Measurements from ENCODE around the gene RPAP3. TPM values are rescaled to one million over a fixed set of nuclear protein-coding genes. Genes with fewer than 3 reads are reported as not detected.

Gene RPAP3
- total RNA-seq, 1 experiment from 2014 or later: 22.5 TPM

GRCh38 chr12:47721431-47721973, 15.7 kb upstream of the RPAP3 start:
- Mint-ChIP-seq H3K4me1 (ENCODE audit: insufficient read depth, unreplicated experiment) (no peaks in the 10 kb centered on the region), H3K9me3 (ENCODE audit: unreplicated experiment) (no peaks in the 10 kb centered on the region), H3K27ac (ENCODE audit: low read depth, unreplicated experiment) (no peak overlapping the region), H3K36me3 (ENCODE audit: insufficient read depth, unreplicated experiment) (peaks cover 6% of the 10 kb centered on the region), H3K4me3 (ENCODE audit: unreplicated experiment) (no peak overlapping the region), H3K27me3 (ENCODE audit: insufficient read depth, unreplicated experiment) (no peaks in the 10 kb centered on the region)
- BruUV-seq (replicated peaks): no TSS peak
- intact Hi-C loops (cut with micrococcal nuclease): no loop called here
- no peak for DNase-seq (ENCODE audit: unreplicated experiment)
- TF ChIP-seq, protein P1, sequence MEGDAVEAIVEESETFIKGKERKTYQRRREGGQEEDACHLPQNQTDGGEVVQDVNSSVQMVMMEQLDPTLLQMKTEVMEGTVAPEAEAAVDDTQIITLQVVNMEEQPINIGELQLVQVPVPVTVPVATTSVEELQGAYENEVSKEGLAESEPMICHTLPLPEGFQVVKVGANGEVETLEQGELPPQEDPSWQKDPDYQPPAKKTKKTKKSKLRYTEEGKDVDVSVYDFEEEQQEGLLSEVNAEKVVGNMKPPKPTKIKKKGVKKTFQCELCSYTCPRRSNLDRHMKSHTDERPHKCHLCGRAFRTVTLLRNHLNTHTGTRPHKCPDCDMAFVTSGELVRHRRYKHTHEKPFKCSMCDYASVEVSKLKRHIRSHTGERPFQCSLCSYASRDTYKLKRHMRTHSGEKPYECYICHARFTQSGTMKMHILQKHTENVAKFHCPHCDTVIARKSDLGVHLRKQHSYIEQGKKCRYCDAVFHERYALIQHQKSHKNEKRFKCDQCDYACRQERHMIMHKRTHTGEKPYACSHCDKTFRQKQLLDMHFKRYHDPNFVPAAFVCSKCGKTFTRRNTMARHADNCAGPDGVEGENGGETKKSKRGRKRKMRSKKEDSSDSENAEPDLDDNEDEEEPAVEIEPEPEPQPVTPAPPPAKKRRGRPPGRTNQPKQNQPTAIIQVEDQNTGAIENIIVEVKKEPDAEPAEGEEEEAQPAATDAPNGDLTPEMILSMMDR (IDR thresholded peaks at IDR 0.05; ENCODE audit: unreplicated experiment): no peak
- POLR2A ChIA-PET: no interaction called here
- CTCF ChIA-PET: interaction anchor here (0.6 to 1.7 kb wide), 4 partner anchors 21 to 117 kb away, joined by 3 to 5 read pairs (median 4); no protein-coding TSS in a partner anchor

- no peak for DNase-seq (ENCODE audit: unreplicated experiment)
- H3K4me3 Mint-ChIP-seq (ENCODE audit: unreplicated experiment): no peak overlapping the region
- ChIA-PET CTCF (interaction anchor here (0.9 to 2.3 kb wide), 6 partner anchors 12 to 119 kb away, joined by 3 to 12 read pairs (median 5); partner anchors contain the start of gene RPAP3), POLR2A (interaction anchor here (0.7 kb wide), 1 partner anchor 8 kb away, joined by 4 read pairs; no protein-coding TSS in a partner anchor)
- TF ChIP-seq, protein P1 (IDR thresholded peaks at IDR 0.05; ENCODE audit: unreplicated experiment): no peak
- H3K4me1 Mint-ChIP-seq (ENCODE audit: insufficient read depth, unreplicated experiment): peaks cover 15% of the 10 kb centered on the region
- BruUV-seq (replicated peaks): no TSS peak
- H3K36me3 Mint-ChIP-seq (ENCODE audit: insufficient read depth, unreplicated experiment): peaks cover 6% of the 10 kb centered on the region
- H3K9me3 Mint-ChIP-seq (ENCODE audit: unreplicated experiment): no peaks in the 10 kb centered on the region
- intact Hi-C loops (cut with micrococcal nuclease): loop anchor here (5.0 kb wide), 1 partner anchor 449 kb away; no protein-coding TSS in a partner anchor
- no peak overlapping the region for H3K27ac Mint-ChIP-seq (ENCODE audit: low read depth, unreplicated experiment)
- no peaks in the 10 kb centered on the region for H3K27me3 Mint-ChIP-seq (ENCODE audit: insufficient read depth, unreplicated experiment)
These were observed 12.7 kb upstream of the RPAP3 start for GRCh38 chr12:47718531-47718930.

GRCh38 chr12:47717443-47718193, 11.8 kb upstream of the RPAP3 start:
- ChIA-PET CTCF (interaction anchor here (0.9 to 4.3 kb wide), 6 partner anchors 14 to 120 kb away, joined by 3 to 70 read pairs (median 10); no protein-coding TSS in a partner anchor), POLR2A (no interaction called here)
- intact Hi-C loops (cut with micrococcal nuclease): loop anchor here (5.0 kb wide), 1 partner anchor 450 kb away; no protein-coding TSS in a partner anchor
- BruUV-seq (replicated peaks): no TSS peak
- Mint-ChIP-seq H3K27ac (ENCODE audit: low read depth, unreplicated experiment) (peak overlapping the region; percentile 21), H3K9me3 (ENCODE audit: unreplicated experiment) (no peaks in the 10 kb centered on the region), H3K27me3 (ENCODE audit: insufficient read depth, unreplicated experiment) (no peaks in the 10 kb centered on the region), H3K36me3 (ENCODE audit: insufficient read depth, unreplicated experiment) (peaks cover 6% of the 10 kb centered on the region), H3K4me3 (ENCODE audit: unreplicated experiment) (no peak overlapping the region), H3K4me1 (ENCODE audit: insufficient read depth, unreplicated experiment) (peaks cover 15% of the 10 kb centered on the region)
- TF ChIP-seq, protein P1 (IDR thresholded peaks at IDR 0.05; ENCODE audit: unreplicated experiment): peak; percentile 31
- DNase-seq (ENCODE audit: unreplicated experiment): peak; percentile 41

DNA sequence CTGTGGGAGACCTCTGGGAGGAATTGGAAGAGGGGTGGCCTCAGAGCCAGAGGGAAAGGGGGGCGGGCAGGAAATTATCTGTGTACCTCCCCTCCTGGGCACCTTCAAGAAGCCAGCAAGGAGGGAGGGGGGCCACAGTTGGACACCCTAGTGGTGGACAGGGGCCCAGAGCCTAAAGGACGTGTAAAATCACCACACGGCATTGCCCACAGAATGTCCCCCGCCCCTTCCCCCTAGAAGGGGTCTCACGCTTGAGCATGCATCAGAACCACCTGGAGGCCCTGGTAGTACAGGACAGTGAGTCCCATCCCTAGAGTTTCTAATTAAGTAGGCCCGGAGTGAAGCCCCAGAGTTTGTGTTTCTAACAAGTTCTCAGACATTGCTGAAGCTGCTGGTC, 11.2 kb upstream of the RPAP3 start:
- Mint-ChIP-seq H3K36me3 (ENCODE audit: insufficient read depth, unreplicated experiment) (peaks cover 6% of the 10 kb centered on the region), H3K9me3 (ENCODE audit: unreplicated experiment) (no peaks in the 10 kb centered on the region), H3K27me3 (ENCODE audit: insufficient read depth, unreplicated experiment) (no peaks in the 10 kb centered on the region), H3K4me3 (ENCODE audit: unreplicated experiment) (no peak overlapping the region), H3K4me1 (ENCODE audit: insufficient read depth, unreplicated experiment) (peaks cover 15% of the 10 kb centered on the region), H3K27ac (ENCODE audit: low read depth, unreplicated experiment) (no peak overlapping the region)
- ChIA-PET POLR2A (interaction anchor here (0.6 kb wide), 1 partner anchor 120 kb away, joined by 3 read pairs; no protein-coding TSS in a partner anchor), CTCF (interaction anchor here (0.7 to 4.3 kb wide), 9 partner anchors 11 to 1105 kb away, joined by 3 to 70 read pairs (median 25); partner anchors contain the start of gene RPAP3)
- DNase-seq (ENCODE audit: unreplicated experiment): no peak
- intact Hi-C loops (cut with micrococcal nuclease): loop anchor here (5.0 kb wide), 1 partner anchor 450 kb away; no protein-coding TSS in a partner anchor
- BruUV-seq (replicated peaks): no TSS peak
- TF ChIP-seq, protein P1 (IDR thresholded peaks at IDR 0.05; ENCODE audit: unreplicated experiment): no peak
